Bone marrow (tissue), 2 donors: ENCODE data around the gene TBXAS1.
"Not testable (repeated sequence)": the region's sequence is repeated elsewhere in the genome, so short reads cannot be mapped to it uniquely, and the experiment has no call there.

Experiments
- DNase-seq, 2 donors: peaks; one replicate each; lab custom pipeline; 2025; lab: John Stamatoyannopoulos, UW

The TBXAS1 gene

DNA sequence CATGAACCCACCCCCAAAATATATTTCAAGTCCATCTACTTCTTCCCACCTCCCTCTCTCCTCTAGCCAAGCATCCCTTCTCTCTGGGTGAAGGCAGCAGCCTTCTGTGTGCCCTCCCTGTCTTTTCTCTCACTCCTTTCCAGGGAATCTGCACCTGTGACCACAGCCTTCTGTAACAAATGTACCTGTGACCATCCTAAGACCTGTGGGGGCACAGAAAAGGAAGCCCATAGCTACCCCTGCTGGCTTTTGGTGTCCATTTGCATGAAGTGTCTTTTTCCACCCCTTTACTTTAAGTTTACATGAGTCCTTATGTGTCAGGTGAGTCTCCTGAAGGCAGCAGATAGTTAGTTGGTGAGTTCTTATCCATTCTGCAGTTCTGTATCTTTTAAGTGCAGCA is 2.0 kb upstream of the TBXAS1 start:
- DNase-seq = no peak

DNA sequence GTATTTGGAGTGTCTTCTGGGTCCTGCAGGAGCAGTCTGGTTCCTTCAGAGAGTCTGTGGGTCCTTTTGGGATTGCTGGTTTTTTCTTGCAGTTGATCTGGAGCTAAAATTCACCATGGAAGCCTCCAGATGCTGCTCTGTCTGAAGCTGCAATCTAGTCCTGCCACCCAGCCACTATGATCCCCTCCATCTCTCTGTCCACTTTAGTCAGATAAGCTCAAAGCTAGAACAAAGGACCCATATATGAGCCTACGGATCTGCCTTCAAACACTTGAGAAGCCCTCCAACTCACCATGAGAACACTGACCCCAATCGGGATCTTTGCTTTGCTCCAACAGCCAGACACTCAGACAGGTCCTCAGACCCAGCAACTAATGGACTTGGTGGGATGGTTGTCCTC is 618 bp upstream of the TBXAS1 start:
- DNase-seq = no peak

DNA sequence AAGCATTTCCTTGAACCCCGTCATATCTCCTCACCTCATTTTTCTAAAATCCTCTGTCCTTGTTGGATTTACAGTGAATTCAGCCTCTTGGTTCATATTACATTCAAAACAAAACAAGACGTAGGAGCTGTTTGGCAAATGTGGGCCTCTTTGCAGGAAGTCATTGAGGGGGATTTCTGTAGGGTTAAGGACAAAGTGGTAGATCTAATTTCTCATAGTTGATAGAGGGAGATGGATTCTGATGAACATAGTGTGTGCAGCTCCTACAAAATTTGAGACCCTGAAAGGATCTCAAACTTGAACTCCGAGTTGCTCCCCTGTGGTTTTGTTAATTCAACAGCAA is 682 bp downstream of the TBXAS1 start:
- no peak for DNase-seq

DNA sequence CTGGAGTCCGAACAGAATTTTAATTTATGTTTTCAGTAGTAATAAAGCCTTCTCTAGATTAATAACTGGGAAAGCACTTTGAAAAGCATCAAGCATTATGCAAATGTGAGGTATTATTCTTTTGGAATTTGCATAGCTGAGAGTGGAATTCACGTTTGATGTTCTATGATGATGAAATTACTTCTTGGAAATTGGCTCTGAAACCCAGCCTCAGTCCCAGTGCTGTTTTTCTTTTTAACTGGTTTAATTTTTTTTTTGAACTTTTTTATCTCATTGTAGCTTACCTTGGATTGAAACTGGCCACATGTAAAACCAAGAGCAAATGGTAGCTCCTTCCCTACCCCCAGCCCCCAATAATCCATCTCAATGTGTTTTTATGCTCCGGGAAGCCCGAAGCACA is 1.2 kb downstream of the TBXAS1 start:
- no peak for DNase-seq

DNA sequence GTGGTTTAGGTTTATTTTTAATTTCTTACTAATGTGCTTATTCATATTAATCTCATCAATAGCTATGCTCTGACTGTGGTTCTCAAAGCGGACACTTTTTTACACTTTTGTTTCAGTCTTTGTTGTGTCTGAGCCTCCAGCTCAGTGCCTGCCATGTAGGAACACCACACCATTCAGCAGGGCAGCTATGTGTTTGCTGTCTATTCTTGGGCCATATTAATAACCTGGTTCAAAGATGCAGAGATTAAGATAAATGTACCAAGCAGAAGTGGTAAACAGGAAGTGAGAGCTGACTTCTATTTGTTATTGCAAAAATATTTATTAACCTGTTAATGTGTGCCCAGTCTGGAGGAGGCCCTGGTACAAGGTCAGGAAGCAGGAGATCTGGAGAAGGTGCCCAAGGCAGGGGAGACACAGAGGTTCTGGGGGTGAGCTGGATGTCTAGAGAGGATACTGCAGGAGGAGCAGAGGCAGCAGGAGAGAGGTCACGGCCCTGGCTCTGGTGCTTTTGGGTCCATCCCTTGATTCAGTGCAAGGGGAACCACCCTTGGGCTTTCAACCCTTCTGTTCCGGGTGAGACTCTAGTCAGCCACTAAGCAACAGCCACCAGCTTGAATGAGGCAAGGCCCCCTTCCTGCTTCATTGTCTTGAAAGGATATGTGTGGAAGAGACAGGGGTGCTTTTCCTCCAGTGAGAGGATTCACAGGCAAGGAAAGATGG is 1.9 kb downstream of the TBXAS1 start:
- DNase-seq = no peak

DNA sequence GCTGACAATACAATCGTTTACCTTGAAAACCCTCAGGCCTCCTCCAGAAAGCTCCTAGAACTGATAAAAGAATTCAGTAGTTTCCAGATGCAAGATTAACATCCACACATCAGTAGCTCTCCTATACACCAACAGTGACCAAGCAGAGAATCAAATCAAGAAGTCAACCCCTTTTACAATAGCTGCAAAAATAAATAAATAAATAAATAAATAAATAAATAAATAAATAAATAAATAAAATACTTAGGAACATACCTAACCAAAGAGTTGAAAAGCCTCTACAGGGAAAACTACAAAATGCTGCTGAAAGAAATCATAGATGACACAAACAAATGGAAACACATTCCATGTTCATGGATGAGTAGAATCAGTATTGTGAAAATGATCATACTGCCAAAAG is 6.8 kb downstream of the TBXAS1 start:
- not testable (repeated sequence) for DNase-seq

DNA sequence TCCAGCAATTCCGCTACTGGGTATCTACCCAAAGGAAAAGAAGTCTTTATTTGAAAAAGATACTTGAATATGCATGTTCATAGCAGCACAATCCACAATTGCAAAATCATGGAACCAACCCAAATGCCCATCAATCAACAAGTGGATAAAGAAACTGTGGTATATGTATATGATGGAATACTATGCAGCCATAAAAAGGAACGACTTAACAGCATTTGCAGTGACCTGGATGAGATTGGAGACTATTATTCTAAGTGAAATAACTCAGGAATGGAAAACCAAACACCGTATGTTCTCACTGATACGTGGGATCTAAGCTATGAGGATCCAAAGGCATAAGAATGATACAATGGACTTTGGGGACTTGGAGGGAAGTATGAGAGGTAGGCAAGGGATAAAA is 8.2 kb downstream of the TBXAS1 start:
- not testable (repeated sequence) for DNase-seq

DNA sequence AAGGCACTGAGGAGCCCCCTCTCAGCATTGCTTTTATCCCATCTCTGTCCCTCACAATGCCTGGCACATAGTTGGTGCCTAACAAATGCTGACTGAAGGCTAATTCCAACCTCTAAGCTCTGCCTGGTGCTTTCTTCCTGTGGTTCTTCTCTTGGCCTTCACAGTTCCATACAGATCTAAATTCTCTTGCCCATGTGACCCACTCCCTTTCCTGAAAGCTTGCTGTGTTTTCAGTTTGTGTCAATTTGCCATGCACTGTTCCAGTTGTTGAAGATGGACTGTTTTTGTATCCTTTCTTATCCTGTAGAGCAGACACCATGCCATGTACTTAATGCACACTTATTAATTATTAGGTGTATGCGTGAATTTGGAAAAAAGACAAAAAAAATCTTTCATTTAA is 9.2 kb downstream of the TBXAS1 start:
- no peak for DNase-seq

DNA sequence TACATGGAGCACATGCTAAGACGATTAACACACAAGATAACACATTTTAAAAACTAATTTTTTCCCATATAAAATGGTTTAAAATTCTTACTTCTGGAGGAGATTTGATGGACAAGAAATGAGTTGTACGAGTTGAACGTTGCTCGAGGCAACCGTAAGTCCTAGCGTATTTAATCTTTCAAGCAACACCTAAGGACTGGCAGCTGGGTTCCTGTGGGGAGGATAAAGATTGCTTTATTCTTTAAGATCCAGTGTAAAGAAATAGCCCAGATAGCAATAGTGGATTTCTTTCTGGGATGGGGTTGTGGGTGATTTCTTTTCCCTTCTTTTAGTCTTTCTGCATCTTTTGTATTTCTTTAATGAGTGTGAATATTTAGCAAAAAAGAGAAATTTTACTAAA is 9.8 kb downstream of the TBXAS1 start:
- no peak for DNase-seq

DNA sequence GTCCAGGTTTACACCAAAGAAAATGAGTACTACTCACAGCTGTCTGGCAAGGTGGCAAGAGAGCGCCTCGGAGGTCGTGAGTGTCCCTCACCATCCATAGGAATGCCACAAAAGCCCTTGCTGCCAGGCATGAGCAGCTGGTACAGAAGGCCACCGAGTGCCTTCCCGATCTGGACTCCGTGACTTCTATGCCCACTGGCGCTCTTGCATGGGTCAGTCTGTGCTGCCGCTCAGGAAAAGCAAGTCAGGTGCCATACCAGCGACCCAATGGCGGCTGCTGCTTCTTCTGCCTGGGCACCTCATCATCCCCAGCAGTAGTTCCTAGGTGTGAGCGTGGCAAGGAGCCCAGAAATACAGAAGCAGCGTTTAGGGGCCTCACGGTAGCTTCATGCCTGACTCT is 11.7 kb downstream of the TBXAS1 start:
- DNase-seq = no peak

DNA sequence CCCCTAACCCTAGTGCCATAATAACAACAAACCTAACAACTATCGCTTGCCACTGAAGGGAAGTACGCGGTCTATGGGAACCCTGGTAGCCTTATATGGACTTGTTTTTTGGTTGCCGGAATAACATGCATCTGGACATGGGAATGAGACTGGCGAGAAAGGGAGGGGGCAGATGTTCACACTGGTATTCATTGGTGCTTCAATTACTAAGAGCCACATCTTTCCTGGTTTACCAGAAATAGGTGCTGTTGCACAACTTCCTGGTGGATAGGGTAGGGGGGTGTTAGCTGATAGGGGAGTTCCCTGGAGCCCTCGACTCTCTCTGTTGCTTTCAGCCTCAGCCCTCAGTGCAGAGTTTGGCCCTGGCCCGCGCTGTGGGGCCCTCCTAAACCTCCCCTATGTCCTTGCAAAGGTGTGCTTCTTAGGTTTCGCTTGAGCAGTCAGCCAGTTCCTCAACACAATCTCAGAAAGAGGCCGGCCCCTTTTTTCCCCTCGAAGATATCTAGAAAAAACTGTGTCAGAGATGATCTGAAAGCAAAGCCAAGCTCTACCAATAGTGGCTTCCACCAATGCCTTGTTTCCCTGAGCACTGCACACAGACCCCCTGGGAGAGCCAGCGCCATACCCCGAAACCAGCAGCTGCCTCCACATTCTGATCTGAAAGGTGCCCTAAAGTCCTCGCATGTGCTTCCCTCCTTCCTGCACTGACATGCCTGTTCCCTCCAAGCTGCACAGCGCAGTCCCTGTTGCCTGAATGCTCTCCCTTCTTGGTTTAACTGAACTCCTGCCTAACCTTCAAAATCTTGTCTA is 13.5 kb downstream of the TBXAS1 start:
- no peak for DNase-seq

DNA sequence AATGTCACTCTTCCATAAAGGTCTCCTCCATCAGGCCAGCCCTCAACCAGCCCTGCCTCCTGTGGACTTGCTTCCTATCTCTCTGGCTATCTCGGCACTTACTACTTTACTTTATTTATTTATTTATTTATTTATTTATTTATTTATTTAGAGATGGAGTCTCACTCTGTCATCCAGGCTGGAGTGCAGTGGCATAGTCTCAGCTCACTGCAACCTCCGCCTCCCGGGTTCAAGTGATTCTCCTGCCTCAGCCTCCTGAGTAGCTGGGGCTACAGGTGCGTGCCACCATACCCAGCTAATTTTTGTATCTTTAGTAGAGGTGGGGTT is 14.1 kb downstream of the TBXAS1 start:
- DNase-seq = not testable (repeated sequence)

DNA sequence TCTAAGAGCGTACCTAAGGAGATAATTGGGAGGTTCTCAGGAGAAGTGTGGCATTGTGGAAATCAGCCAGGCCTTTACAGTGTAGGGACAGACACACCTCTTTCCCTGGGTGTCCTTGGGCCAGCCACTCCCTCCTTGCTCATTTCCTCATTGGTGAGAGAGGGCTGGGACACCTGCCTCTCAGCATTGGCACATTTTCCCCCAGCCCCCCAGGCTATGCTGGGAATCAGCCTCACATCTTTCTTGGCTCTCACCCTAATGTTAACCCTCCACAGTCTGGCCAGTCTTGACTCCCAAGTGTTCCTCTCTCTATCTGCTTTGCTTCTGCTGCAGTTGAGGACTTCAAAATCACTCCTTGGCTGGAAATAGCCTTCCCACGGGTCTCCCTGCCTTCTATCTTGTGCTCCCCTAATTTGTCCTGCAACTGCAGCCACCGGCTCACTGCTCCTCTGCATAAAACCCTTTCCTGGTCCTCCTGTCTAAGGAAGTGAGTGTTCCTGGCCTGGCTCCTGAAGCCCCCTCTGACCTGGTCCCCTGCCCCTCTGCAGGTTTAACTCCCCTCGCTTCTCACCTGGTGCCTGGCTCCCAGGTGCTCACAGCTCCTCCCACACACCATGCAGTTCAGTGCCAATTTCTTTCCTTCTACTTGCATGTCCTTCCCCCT is 15.8 kb downstream of the TBXAS1 start:
- no peak for DNase-seq

DNA sequence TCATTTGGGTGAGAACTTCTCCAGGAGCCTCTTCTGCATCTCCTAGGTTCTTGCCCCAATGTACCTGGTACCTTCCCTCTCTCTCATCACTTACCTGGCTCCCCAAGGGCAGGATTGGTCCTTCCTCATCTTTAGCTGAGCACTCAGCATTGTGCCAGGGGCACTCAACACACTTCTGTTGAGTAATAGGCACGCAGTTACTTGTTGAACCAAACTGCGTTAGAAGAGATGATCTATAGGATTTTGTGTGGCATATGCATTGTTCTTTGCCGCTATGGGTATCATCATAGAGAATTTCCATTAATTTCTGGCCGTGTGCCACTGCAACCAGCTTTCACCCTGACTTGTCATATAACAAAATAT is 16.4 kb downstream of the TBXAS1 start:
- no peak for DNase-seq

DNA sequence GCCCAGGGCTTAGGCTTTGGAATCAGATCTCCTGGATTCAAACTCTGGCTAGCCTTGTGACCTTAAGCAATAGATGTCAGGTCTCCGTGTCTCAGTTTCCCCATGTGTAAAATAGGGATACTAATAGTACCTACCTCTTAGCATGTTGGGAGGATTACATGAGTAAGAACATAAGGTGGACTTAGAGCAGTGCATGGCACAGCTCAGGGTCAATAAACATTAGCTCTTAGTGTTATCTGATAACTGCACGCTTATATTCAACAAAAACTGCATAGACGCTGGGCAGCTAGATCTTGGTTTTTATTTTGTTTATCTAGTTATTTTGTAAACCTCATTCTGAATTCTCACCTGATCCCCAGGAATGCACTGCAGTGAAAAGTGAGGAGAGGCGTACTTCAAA is 17.2 kb downstream of the TBXAS1 start:
- DNase-seq = no peak

DNA sequence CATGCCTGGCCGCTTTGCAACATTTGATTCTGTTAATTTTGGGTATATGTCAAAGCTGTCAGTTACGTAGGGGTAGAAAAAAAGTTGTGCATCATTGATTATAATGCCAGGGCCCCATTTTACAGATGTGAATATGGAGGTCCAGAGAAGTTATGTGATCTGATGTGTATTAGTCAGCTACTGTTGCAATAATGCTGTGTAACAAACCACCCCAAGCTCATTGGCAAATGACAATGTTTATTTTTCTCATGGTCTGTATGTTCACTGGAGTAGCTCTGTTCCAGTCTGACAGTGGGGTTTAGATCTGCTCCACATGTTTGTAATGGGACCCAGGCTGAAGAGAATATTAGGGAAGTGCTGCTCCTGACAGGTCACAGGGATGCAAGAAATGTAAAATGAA is 19.2 kb downstream of the TBXAS1 start:
- no peak for DNase-seq

DNA sequence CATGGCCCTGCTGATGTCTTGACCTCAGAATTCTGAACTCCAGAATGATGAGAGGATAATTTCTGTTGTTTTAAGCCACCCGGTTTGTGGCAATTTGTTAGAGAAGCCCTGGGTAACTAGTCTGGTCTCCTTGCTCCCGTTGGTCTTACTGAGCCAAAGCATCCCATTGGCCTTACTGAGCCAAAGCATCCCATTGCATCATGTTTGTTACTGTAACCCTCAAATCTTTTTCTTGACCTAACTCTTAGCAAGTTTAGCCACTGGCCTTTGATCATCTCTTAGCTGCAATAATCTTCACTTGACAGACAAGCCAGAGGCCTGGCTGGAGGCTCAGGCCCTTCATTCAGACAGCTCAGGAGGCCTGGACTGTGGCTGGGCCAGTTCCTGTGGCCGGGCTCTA is 21.8 kb downstream of the TBXAS1 start:
- DNase-seq = no peak

DNA sequence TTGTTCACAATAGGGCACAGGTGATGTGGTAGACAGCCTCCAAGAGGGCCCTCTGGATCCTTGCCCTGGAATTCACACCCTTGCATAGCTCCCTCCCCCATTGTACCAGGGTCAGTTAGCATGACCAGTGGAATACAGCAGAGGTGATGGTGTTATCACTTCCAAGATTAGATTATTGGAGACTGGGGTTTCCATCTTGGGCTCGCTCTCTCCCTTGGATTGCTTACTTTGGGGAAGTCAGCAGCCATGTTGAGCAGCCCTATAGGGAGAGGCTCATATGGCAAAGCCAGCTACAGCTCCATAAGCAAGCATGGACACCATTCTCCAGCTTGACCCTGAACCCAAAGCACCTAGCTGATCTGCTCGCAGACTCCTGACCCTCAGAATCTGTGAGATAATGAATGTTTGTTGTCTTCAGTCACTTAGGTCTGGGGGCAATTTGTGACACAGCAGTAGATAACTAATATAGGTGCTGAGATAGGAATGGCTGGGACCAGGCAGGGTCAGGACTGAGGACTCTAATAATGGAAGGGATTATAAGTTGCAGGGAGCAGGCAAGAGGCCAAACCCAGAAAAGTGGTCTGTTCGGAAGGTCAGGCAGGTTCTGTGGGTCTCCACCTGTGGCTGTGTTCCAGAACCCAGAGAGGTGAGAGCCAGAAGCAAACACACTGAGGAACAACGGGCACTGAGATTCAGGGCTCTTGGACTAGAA is 22.9 kb downstream of the TBXAS1 start:
- DNase-seq = no peak

DNA sequence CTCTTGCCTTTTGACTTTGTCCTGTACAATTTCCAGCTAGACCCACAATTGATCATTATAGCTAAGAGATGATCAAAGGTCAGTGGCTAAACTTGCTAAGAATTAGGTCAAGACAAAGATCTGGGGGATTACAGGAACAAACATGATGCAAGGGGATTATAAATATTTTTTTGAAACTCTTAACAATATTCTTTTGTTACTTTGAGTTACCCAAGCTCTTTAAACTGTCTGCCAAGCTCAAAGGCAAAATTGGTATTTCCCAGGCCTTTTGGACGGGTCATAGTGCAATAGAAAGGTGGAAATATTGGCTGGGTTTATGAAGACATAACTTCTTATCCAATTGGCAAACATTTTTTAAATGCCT is 23.4 kb downstream of the TBXAS1 start:
- DNase-seq = no peak

DNA sequence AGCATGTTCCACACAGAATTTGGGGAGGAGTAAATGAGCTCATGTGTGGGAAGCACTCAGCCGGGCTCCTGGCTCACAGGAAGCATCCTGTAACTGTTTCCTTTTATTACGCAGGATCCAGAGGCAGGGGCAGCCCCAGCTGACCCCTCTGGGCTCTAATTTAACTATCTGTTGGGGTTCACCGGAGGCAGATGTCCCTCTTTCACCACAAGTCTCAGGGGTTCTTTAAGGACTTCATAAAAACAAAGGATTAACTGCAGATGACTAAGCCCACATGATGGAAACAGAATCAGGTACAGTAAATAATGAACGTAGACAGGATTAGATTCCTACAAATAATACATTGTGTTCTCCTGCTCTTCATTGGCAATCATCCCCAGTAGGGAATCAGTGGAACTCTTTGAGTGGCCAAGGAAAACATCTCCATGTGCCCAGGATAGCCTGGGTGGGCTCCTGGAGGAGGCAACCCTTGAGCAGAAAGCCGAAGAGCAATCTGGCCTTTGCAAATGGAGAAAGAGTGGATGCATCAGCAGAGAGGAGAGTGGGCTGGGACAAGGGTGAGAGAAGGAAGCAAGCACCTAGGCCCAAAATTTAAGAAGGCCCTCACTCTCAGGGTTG is 24.6 kb downstream of the TBXAS1 start:
- DNase-seq = peak in 1 of 2 donors; percentile 41

DNA sequence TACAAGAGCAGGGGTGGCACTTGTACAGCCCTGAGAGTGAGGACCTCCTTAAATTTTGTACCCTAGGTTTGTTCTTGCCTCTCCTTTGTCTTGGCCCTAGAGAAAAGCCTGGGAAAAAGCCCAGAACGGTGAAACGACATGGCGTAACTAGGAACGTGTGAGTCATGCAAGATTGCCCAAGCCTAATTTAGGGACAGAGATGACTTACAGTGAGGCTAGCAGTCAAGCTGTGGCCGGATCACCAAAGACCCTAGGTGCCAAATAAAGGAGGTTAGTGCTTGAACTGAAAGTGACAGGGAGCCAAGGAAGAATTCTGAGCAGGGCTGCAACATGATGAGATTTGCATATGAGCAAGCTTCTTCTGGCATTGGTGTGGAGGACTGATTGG is 25.1 kb downstream of the TBXAS1 start:
- DNase-seq = peak; percentile 38 to 41

DNA sequence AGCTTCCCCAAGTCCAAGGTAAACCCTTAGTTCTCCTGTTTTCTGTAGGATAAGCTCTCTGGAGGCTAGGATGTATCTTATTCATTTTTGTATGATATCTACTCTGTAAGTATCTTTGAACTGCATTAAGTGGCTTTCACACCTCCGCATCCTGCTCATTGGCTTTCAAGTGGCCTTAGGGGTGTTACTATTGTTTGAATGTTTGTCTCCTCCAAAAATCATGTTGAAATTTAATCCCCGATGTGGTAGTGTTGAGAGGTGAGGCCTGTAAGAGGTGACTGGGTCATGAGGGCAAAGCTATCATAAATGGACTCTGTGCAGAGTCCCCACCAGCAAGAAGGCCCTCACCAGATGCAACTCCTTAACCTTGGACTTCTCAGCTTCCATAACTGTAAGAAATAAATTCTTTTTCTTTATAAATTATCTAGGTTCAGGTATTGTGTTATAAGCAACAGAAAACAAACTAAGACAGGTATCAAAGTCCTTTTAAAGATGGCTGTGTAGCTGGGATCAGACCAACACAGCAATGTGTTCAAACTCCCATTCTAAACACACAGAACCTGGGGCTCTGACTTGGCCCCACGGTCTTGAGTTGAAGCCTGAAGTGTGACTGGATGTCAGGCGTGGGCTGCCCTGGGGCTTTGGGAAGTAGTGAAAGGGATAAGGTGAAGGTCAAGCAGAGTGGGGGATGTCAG is 25.9 kb downstream of the TBXAS1 start:
- no peak for DNase-seq
